ENCODE measurements around the gene PCDH1. TPM values are rescaled to one million over a fixed set of nuclear protein-coding genes. Genes with fewer than 3 reads are reported as not detected.

PCDH1 gene
- total and polyA plus RNA-seq, 2 of the 8 experiments (the other 6 are each of a cell fraction or from before 2014, with no cell fraction given) = 101 to 102 TPM

GRCh38 chr5:141909212-141909611 lies 31.0 kb upstream of the PCDH1 start:
- no peak overlapping the region for H4K5ac ChIP-seq (ENCODE audit: insufficient read length, low read depth, low read length)
- FAIRE-seq (no peak), DNase-seq (ENCODE audit: low read depth in 1 of 2, low spot score in 2 of 2) (no peak)
- H3K4ac ChIP-seq (replicated peaks; ENCODE audit: insufficient read length, low read depth, low read length) = no peak overlapping the region
- CTCF ChIA-PET (ENCODE audit: partially characterized antibody) = interaction anchor here (0.6 kb wide), 2 partner anchors 26 to 264 kb away, joined by 3 read pairs; no protein-coding TSS in a partner anchor
- H2BK20ac ChIP-seq (ENCODE audit: low read length) = no peak overlapping the region
- no peak overlapping the region for H4K91ac ChIP-seq (replicated peaks; ENCODE audit: insufficient read length, low read length)
- no peak overlapping the region for H2BK12ac ChIP-seq (ENCODE audit: low read depth, low read length)
- H3K9ac ChIP-seq (replicated peaks in 1 of 4; ENCODE audit: extremely low read depth in 1 of 4, low read depth in 3 of 4, low read length in 3 of 4) = no peak overlapping the region
- H3K4me1 ChIP-seq (replicated peaks in 1 of 4; ENCODE audit: control insufficient read depth in 3 of 4, insufficient read depth in 4 of 4, low read length in 3 of 4) = peaks cover 3 to 7% (median 5%) of the 10 kb centered on the region in 4 experiments; a peak in 6 of 7 replicates
- no peak overlapping the region for H3K56ac ChIP-seq (replicated peaks; ENCODE audit: insufficient read length, low read depth, low read length)
- no peaks in the 10 kb centered on the region for H3K36me3 ChIP-seq (ENCODE audit: control insufficient read depth in 2 of 4, insufficient read depth in 4 of 4, low read length in 3 of 4)
- H3K14ac ChIP-seq (ENCODE audit: insufficient read length) = no peak overlapping the region
- H3K79me2 ChIP-seq (ENCODE audit: control insufficient read depth in 1 of 2, insufficient read depth in 2 of 2, low read length in 2 of 2) = no peaks in the 10 kb centered on the region
- H4K8ac ChIP-seq (ENCODE audit: extremely low read depth, insufficient read depth, low read length) = no peak overlapping the region
- no peak overlapping the region for H3K4me3 ChIP-seq (ENCODE audit: extremely low read depth in 1 of 4, insufficient read depth in 2 of 4, low read depth in 3 of 4, low read length in 4 of 4)
- no peak overlapping the region for H2BK15ac ChIP-seq (ENCODE audit: low read length)
- H3K9me3 ChIP-seq (ENCODE audit: insufficient read depth in 2 of 2, low read depth in 1 of 2, low read length in 1 of 2) = no peaks in the 10 kb centered on the region
- no peak overlapping the region for H3K23ac ChIP-seq (ENCODE audit: insufficient read length)
- no peaks in the 10 kb centered on the region for H4K20me1 ChIP-seq (replicated peaks in 1 of 2; ENCODE audit: control insufficient read depth in 1 of 2, insufficient read depth in 2 of 2, low read length in 2 of 2)
- POLR2A ChIA-PET (ENCODE audit: partially characterized antibody) = interaction anchor here (1.9 kb wide), 1 partner anchor 26 kb away, joined by 4 read pairs; no protein-coding TSS in a partner anchor
- 89% methylated on average over 4 of the region's 4 CpGs; no CpG with 5 or more reads in 1 of the 2 experiments for WGBS, 2 experiments (ENCODE audit: extremely low coverage in 1 of 2, insufficient coverage in 1 of 2, insufficient read length in 1 of 2, insufficient replicate concordance in 2 of 2, low coverage in 1 of 2, low lambda C conversion rate in 2 of 2, missing lambda C conversion rate in 1 of 2)
- no peak overlapping the region for H2BK120ac ChIP-seq (replicated peaks; ENCODE audit: low read depth, low read length)
- H2AK5ac ChIP-seq (ENCODE audit: low read depth, low read length) = no peak overlapping the region
- H3K18ac ChIP-seq (ENCODE audit: extremely low read depth, low read length) = no peak overlapping the region
- no peaks in the 10 kb centered on the region for H3K79me1 ChIP-seq (ENCODE audit: low read depth, low read length)
- H3K23me2 ChIP-seq (ENCODE audit: low read depth, low read length) = peaks cover 3% of the 10 kb centered on the region; the same call in 1 of the 2 replicates
- no peak overlapping the region for H2AFZ ChIP-seq (ENCODE audit: low read length)
- no peak overlapping the region for H2BK5ac ChIP-seq (ENCODE audit: low read depth, low read length)
- H3K27ac ChIP-seq (ENCODE audit: low read depth, low read length) = no peak overlapping the region
- no peak overlapping the region for H3K4me2 ChIP-seq (ENCODE audit: insufficient read depth in 1 of 2, low read depth in 2 of 2, low read length in 2 of 2)
- H3K27me3 ChIP-seq (replicated peaks in 1 of 4; ENCODE audit: control insufficient read depth in 3 of 4, extremely low read depth in 1 of 4, insufficient read depth in 3 of 4, low read length in 3 of 4) = peaks cover 0 to 12% (median 6%) of the 10 kb centered on the region in 4 experiments; a peak in 5 of 7 replicates
- TF ChIP-seq SIN3A (conservative IDR thresholded peaks at IDR 0.05 in 1 of 2, IDR thresholded peaks at IDR 0.05 in 1 of 2; ENCODE audit: low read depth in 1 of 2, low read length in 2 of 2) (no peak), EGR1 (IDR thresholded peaks at IDR 0.05; ENCODE audit: borderline replicate concordance, low read depth, low read length) (no peak), GABPA (IDR thresholded peaks at IDR 0.05; ENCODE audit: borderline replicate concordance, insufficient read depth, low read length) (no peak), POLR2AphosphoS5 (IDR thresholded peaks at IDR 0.05; ENCODE audit: low read depth, low read length) (no peak), CBX5 (IDR thresholded peaks at IDR 0.05; ENCODE audit: low read depth, low read length) (no peak), NRF1 (IDR thresholded peaks at IDR 0.05; ENCODE audit: low read depth, low read length) (no peak), CTCF (IDR thresholded peaks at IDR 0.05; ENCODE audit: control extremely low read depth in 1 of 3, insufficient read depth in 1 of 3, low read depth in 1 of 3, low read length in 3 of 3) (no peak), SAP30 (IDR thresholded peaks at IDR 0.05; ENCODE audit: insufficient read depth, insufficient replicate concordance, low read length) (no peak), BACH1 (IDR thresholded peaks at IDR 0.05; ENCODE audit: low read length) (no peak), SIX5 (IDR thresholded peaks at IDR 0.05; ENCODE audit: low read depth, low read length) (no peak)

All from H1 (cell line).